GF-D8 (cell line): ENCODE data around the gene FHIT.
"Not testable (repeated sequence)": the region's sequence is repeated elsewhere in the genome, so short reads cannot be mapped to it uniquely, and the experiment has no call there.

Experiments used
- DNase-seq: peaks from one replicate; lab custom pipeline; 2025; lab: John Stamatoyannopoulos, UW

FHIT gene

GRCh38 chr3:60989626-60990441 is 261.4 kb downstream of the FHIT start:
- DNase-seq, result no peak

GRCh38 chr3:60987191-60987590 is 264.1 kb downstream of the FHIT start:
- not testable (repeated sequence) for DNase-seq

- DNase-seq, result no peak
Measured at GRCh38 chr3:60986552-60986951, 264.7 kb downstream of the FHIT start.

- DNase-seq, result no peak
Measured at GRCh38 chr3:60983906-60984305, 267.3 kb downstream of the FHIT start.

GRCh38 chr3:60980342-60980692 is 270.9 kb downstream of the FHIT start:
- DNase-seq, result no peak

- DNase-seq, result no peak
Measured at GRCh38 chr3:60979461-60980341, 271.6 kb downstream of the FHIT start.

GRCh38 chr3:60973321-60973720 is 277.9 kb downstream of the FHIT start:
- DNase-seq, result no peak

- no peak for DNase-seq
Measured at GRCh38 chr3:60972599-60972998, 278.7 kb downstream of the FHIT start.

GRCh38 chr3:60970850-60971249 is 280.4 kb downstream of the FHIT start:
- DNase-seq, result no peak

- no peak for DNase-seq
Measured at GRCh38 chr3:60967141-60967540, 284.1 kb downstream of the FHIT start.

GRCh38 chr3:60957541-60957940 is 293.7 kb downstream of the FHIT start:
- DNase-seq, result no peak

- DNase-seq, result no peak
Measured at GRCh38 chr3:60956729-60957128, 294.5 kb downstream of the FHIT start.

- DNase-seq, result no peak
Measured at GRCh38 chr3:60955034-60955433, 296.2 kb downstream of the FHIT start.

GRCh38 chr3:60954048-60954447 is 297.2 kb downstream of the FHIT start:
- no peak for DNase-seq

- DNase-seq, result no peak
Measured at GRCh38 chr3:60953351-60953750, 297.9 kb downstream of the FHIT start.

GRCh38 chr3:60952055-60952454 is 299.2 kb downstream of the FHIT start:
- DNase-seq, result no peak

GRCh38 chr3:60949146-60949545 is 302.1 kb downstream of the FHIT start:
- DNase-seq, result no peak

GRCh38 chr3:60948488-60948887 is 302.8 kb downstream of the FHIT start:
- no peak for DNase-seq

- DNase-seq, result no peak
Measured at GRCh38 chr3:60935709-60936108, 315.5 kb downstream of the FHIT start.

- DNase-seq, result no peak
Measured at GRCh38 chr3:60933824-60934223, 317.4 kb downstream of the FHIT start.

GRCh38 chr3:60932643-60933042 is 318.6 kb downstream of the FHIT start:
- peak; percentile 48 for DNase-seq

- DNase-seq, result no peak
Measured at GRCh38 chr3:60932170-60932569, 319.1 kb downstream of the FHIT start.

GRCh38 chr3:60931452-60931851 is 319.8 kb downstream of the FHIT start:
- DNase-seq, result no peak
